Trophoblast cell (in vitro differentiated cells and primary cell): ENCODE data around the gene PTPRN2.

Experiments
- DNase-seq, 2 donors: peaks; one replicate each; pipeline ENCODE4 v3.0.0-alpha.2; 2016
- H2AFZ ChIP-seq: 2 replicates; pipeline ENCODE4 v1.6.1; 2013; ENCODE audit warnings: low read length, moderate library complexity, mild to moderate bottlenecking; ENCODE audit not compliant: insufficient read depth, poor library complexity
- H2AK5ac ChIP-seq: 2 replicates; pipeline ENCODE4 v1.6.1; 2013; ENCODE audit warnings: mild to moderate bottlenecking, low read length
- H2BK120ac ChIP-seq: 2 replicates; pipeline ENCODE4 v1.6.1; 2013; ENCODE audit warnings: low read length, mild to moderate bottlenecking, moderate library complexity; ENCODE audit not compliant: insufficient read depth, poor library complexity
- H2BK12ac ChIP-seq: 2 replicates; pipeline ENCODE4 v1.6.1; 2013; ENCODE audit warnings: mild to moderate bottlenecking, low read length, moderate library complexity
- H2BK5ac ChIP-seq: 2 replicates; pipeline ENCODE4 v1.6.1; 2013; ENCODE audit warnings: low read length, low read depth, moderate library complexity, mild to moderate bottlenecking; ENCODE audit not compliant: poor library complexity
- H3K14ac ChIP-seq: 2 replicates; pipeline ENCODE4 v1.6.1; 2013; ENCODE audit warnings: mild to moderate bottlenecking, low read length
- H3K18ac ChIP-seq: 2 replicates; pipeline ENCODE4 v1.6.1; 2013; ENCODE audit warnings: mild to moderate bottlenecking, low read length
- H3K23ac ChIP-seq: 2 replicates; pipeline ENCODE4 v1.6.1; 2013; ENCODE audit warnings: low read length
- H3K27ac ChIP-seq: 2 replicates; pipeline ENCODE4 v1.5.1; 2013; ENCODE audit warnings: low read depth, mild to moderate bottlenecking, inconsistent platforms, low read length, moderate library complexity
- H3K27me3 ChIP-seq: 2 replicates; pipeline ENCODE4 v1.6.1; 2013; ENCODE audit warnings: inconsistent platforms, mild to moderate bottlenecking, low read length, moderate library complexity; ENCODE audit not compliant: insufficient read depth
- H3K36me3 ChIP-seq, 2 experiments: 1 replicate in 1 of 2; 2 replicates in 1 of 2; pipeline ENCODE4 v1.6.1; 2013; ENCODE audit warnings: low read length in 2 of 2, mild to moderate bottlenecking in 2 of 2, moderate library complexity in 1 of 2; ENCODE audit not compliant: insufficient read depth in 2 of 2, control insufficient read depth in 1 of 2
- H3K4ac ChIP-seq: 2 replicates; pipeline ENCODE4 v1.6.1; 2013; ENCODE audit warnings: low read depth, mild to moderate bottlenecking, low read length, moderate library complexity
- H3K4me1 ChIP-seq, 2 experiments: 1 replicate in 1 of 2; 2 replicates in 1 of 2; pipeline ENCODE4 v1.6.1; 2013; ENCODE audit warnings: low read length in 2 of 2, mild to moderate bottlenecking in 2 of 2, moderate library complexity in 1 of 2; ENCODE audit not compliant: insufficient read depth in 2 of 2, control insufficient read depth in 1 of 2
- H3K4me2 ChIP-seq: 2 replicates; pipeline ENCODE4 v1.6.1; 2013; ENCODE audit warnings: inconsistent platforms, mild to moderate bottlenecking, low read length, moderate library complexity
- H3K4me3 ChIP-seq: 2 replicates; pipeline ENCODE4 v1.5.1; 2013; ENCODE audit warnings: mild to moderate bottlenecking, low read depth, low read length, inconsistent platforms
- H3K79me1 ChIP-seq: one replicate; pipeline ENCODE4 v1.6.1; 2013; ENCODE audit warnings: low read length
- H3K79me2 ChIP-seq: 2 replicates; pipeline ENCODE4 v1.6.1; 2013; ENCODE audit warnings: low read length, mild to moderate bottlenecking; ENCODE audit not compliant: control insufficient read depth, insufficient read depth, poor library complexity
- H3K9ac ChIP-seq: 2 replicates; pipeline ENCODE4 v1.6.1; 2013; ENCODE audit warnings: mild to moderate bottlenecking, low read length
- H3K9me3 ChIP-seq: 2 replicates; pipeline ENCODE4 v1.6.1; 2013; ENCODE audit warnings: low read depth, mild to moderate bottlenecking, control low read depth, inconsistent platforms, low read length; ENCODE audit not compliant: insufficient read depth
- H4K12ac ChIP-seq: 2 replicates; pipeline ENCODE4 v1.6.1; 2013; ENCODE audit warnings: low read depth, mild to moderate bottlenecking, low read length, moderate library complexity
- H4K8ac ChIP-seq: 2 replicates; pipeline ENCODE4 v1.6.1; 2013; ENCODE audit warnings: low read depth, mild to moderate bottlenecking, low read length, moderate library complexity
- H4K91ac ChIP-seq: one replicate; pipeline ENCODE4 v1.6.1; 2013; ENCODE audit warnings: low read depth, mild to moderate bottlenecking, low read length, moderate library complexity
- WGBS: extraction: QIAGEN DNeasy Blood & Tissue Kit; methylation state at CpG from one replicate; pipeline ENCODE4 v1.1.7; 2013; ENCODE audit warnings: missing lambda C conversion rate; ENCODE audit not compliant: insufficient read length, insufficient coverage; ENCODE audit errors: extremely low coverage; 5-methylcytosine and 5-hydroxymethylcytosine counted together

The PTPRN2 gene

GRCh38 chr7:158281441-158281840, 306.2 kb downstream of the PTPRN2 start:
- Histone ChIP-seq H3K9ac (no peak overlapping the region), H4K91ac (no peak overlapping the region), H2AFZ (no peak overlapping the region), H3K18ac (no peak overlapping the region), H3K14ac (no peak overlapping the region), H3K4ac (no peak overlapping the region), H3K23ac (no peak overlapping the region), H3K27me3 (no peaks in the 10 kb centered on the region), H4K8ac (no peak overlapping the region), H3K4me2 (no peak overlapping the region), H3K79me1 (no peaks in the 10 kb centered on the region), H2AK5ac (no peak overlapping the region), H3K79me2 (no peaks in the 10 kb centered on the region), H2BK120ac (no peak overlapping the region), H3K4me3 (no peak overlapping the region), H3K27ac (no peak overlapping the region), H2BK5ac (no peak overlapping the region), H2BK12ac (no peak overlapping the region), H4K12ac (no peak overlapping the region), H3K4me1 (peaks cover 0 to 3% of the 10 kb centered on the region in 2 experiments), H3K36me3 (no peaks in the 10 kb centered on the region), H3K9me3 (peaks cover 31% of the 10 kb centered on the region)
- no CpG with 5 or more reads among the region's 8 CpGs for WGBS
- no peak for DNase-seq

- H4K12ac ChIP-seq, result no peak overlapping the region
- H4K91ac ChIP-seq, result no peak overlapping the region
- no peak overlapping the region for H3K27ac ChIP-seq
- H3K27me3 ChIP-seq, result no peaks in the 10 kb centered on the region
- H3K36me3 ChIP-seq, result no peaks in the 10 kb centered on the region
- H3K4me3 ChIP-seq, result no peak overlapping the region
- no peak overlapping the region for H3K4ac ChIP-seq
- H3K4me2 ChIP-seq, result no peak overlapping the region
- H2AK5ac ChIP-seq, result no peak overlapping the region
- peaks cover 31% of the 10 kb centered on the region for H3K9me3 ChIP-seq
- H3K14ac ChIP-seq, result no peak overlapping the region
- H2BK5ac ChIP-seq, result no peak overlapping the region
- DNase-seq, result no peak
- H4K8ac ChIP-seq, result no peak overlapping the region
- H3K9ac ChIP-seq, result no peak overlapping the region
- H3K18ac ChIP-seq, result no peak overlapping the region
- no CpG with 5 or more reads among the region's 29 CpGs for WGBS
- H3K23ac ChIP-seq, result no peak overlapping the region
- H3K4me1 ChIP-seq, result peaks cover 0 to 3% of the 10 kb centered on the region in 2 experiments
- no peaks in the 10 kb centered on the region for H3K79me1 ChIP-seq
- no peaks in the 10 kb centered on the region for H3K79me2 ChIP-seq
- no peak overlapping the region for H2AFZ ChIP-seq
- no peak overlapping the region for H2BK120ac ChIP-seq
- H2BK12ac ChIP-seq, result no peak overlapping the region
Measured at GRCh38 chr7:158280448-158281144, 307.0 kb downstream of the PTPRN2 start.

- Histone ChIP-seq H3K9ac (no peak overlapping the region), H3K79me2 (no peaks in the 10 kb centered on the region), H3K27me3 (no peaks in the 10 kb centered on the region), H2BK12ac (no peak overlapping the region), H4K8ac (no peak overlapping the region), H3K4me2 (no peak overlapping the region), H3K23ac (no peak overlapping the region), H3K4me3 (no peak overlapping the region), H3K9me3 (peaks cover 26% of the 10 kb centered on the region), H2BK5ac (no peak overlapping the region), H3K14ac (no peak overlapping the region), H4K91ac (no peak overlapping the region), H2AFZ (no peak overlapping the region), H2AK5ac (no peak overlapping the region), H3K4me1 (peaks cover 0 to 3% of the 10 kb centered on the region in 2 experiments), H3K36me3 (no peaks in the 10 kb centered on the region), H2BK120ac (no peak overlapping the region), H3K27ac (no peak overlapping the region), H4K12ac (no peak overlapping the region), H3K79me1 (no peaks in the 10 kb centered on the region), H3K18ac (no peak overlapping the region), H3K4ac (no peak overlapping the region)
- no peak for DNase-seq
- no CpG with 5 or more reads among the region's 53 CpGs for whole genome bisulfite sequencing
Measured at GRCh38 chr7:158279539-158280447, 307.8 kb downstream of the PTPRN2 start.

- Histone ChIP-seq H3K36me3 (no peaks in the 10 kb centered on the region), H3K4ac (no peak overlapping the region), H3K4me1 (peaks cover 0 to 3% of the 10 kb centered on the region in 2 experiments), H3K9ac (no peak overlapping the region), H3K18ac (no peak overlapping the region), H3K9me3 (peaks cover 26% of the 10 kb centered on the region), H2BK120ac (no peak overlapping the region), H4K12ac (no peak overlapping the region), H4K8ac (no peak overlapping the region), H3K23ac (no peak overlapping the region), H2AK5ac (no peak overlapping the region), H3K4me2 (no peak overlapping the region), H4K91ac (no peak overlapping the region), H3K14ac (no peak overlapping the region), H2BK12ac (no peak overlapping the region), H3K79me1 (no peaks in the 10 kb centered on the region), H2AFZ (no peak overlapping the region), H3K27ac (no peak overlapping the region), H3K27me3 (no peaks in the 10 kb centered on the region), H3K4me3 (no peak overlapping the region), H2BK5ac (no peak overlapping the region), H3K79me2 (no peaks in the 10 kb centered on the region)
- DNase-seq, result no peak
- no CpG with 5 or more reads among the region's 9 CpGs for WGBS
Measured at GRCh38 chr7:158278745-158279320, 308.8 kb downstream of the PTPRN2 start.
